Hematopoietic multipotent progenitor cell treated with erythropoietin and hydrocortisone succinate and interleukin-3 and kit ligand, for 4 days (in vitro differentiated cells): ENCODE results near the gene P2RX2.

Experiments used
- DNase-seq: peaks from one replicate; pipeline ENCODE4 v3.0.0-alpha.2; 2015

Gene P2RX2

DNA sequence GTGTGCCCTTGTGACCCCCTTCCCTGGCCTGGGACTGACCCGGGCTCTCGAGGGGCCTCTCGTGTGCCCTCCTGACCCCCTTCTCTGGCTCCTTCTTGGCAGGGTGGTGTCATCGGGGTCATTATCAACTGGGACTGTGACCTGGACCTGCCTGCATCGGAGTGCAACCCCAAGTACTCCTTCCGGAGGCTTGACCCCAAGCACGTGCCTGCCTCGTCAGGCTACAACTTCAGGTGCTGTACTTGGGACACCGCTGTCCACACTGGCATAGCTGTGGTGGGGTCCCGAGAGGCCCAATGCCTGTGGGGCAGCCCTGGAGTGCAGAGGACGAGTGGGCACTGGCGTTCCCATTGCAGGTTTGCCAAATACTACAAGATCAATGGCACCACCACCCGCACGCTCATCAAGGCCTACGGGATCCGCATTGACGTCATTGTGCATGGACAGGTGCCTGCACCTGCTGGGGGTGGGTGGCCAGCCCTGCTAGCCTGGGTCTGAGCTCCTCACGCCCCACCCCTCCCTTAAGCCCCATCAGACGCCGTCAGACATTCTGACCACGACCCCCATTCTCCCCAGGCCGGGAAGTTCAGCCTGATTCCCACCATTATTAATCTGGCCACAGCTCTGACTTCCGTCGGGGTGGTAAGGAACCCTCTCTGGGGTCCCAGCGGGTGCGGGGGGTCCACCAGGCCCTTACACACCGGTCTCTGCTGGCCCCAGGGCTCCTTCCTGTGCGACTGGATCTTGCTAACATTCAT lies 2.5 kb downstream of the P2RX2 start:
- no peak for DNase-seq

DNA sequence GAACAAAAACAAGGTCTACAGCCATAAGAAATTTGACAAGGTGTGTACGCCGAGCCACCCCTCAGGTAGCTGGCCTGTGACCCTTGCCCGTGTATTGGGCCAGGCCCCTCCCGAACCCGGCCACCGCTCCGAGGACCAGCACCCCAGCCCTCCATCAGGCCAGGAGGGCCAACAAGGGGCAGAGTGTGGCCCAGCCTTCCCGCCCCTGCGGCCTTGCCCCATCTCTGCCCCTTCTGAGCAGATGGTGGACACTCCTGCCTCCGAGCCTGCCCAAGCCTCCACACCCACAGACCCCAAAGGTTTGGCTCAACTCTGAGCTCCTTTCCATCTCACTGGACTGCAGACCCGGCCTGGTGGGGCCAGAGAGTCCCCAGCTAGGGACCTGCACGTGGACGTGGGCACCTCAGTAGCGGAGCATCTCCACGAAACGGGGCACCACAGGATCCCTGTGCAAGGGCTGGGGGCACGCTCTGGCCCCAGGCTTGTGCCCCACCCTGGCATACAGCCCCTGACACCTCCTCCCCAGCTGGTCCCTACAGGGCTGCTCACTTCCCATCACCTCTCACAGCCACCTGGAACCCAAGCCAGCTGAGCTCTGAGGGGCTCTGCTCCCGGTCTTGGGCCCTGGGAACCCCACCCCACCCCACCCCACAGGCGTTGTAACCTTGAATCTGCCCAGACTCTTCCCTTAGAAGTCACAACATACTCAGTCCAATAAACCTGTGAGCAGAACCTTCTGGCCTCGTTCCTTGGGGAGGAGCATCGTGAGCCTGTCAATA lies 3.3 kb downstream of the P2RX2 start:
- no peak for DNase-seq

DNA sequence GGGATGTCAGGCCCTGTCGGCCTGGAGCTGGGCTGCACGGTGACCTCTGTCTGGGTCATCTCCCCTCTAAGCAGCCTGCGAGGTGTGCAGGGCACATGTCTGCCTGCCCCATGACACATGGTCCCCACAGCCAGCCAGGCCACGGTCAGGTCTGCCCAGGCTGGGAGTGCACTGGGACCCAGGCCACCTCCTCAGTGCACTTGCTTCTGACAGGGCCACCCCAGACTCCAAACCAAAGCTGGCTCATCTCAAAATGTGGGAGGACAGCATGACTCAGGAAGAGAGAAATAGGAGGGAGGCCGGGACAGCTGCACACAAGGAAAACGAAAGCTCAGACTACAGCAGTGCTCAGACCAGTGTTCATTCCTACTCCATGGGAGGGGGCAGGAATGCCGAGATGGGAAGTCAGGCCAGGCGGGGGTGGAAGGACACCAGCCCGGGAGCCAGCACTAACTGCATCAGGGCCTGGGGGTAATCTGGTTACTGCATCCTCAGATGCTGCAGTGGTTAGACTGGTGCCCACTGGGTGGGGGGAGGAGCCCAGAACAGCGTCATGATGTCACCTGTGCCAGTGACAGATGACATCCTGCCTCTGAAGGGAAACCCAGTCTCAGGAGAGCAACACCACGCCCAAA lies 4.0 kb downstream of the P2RX2 start:
- DNase-seq = no peak

- no peak for DNase-seq
These were observed 4.7 kb downstream of the P2RX2 start for GRCh38 chr12:132623072-132623869.

DNA sequence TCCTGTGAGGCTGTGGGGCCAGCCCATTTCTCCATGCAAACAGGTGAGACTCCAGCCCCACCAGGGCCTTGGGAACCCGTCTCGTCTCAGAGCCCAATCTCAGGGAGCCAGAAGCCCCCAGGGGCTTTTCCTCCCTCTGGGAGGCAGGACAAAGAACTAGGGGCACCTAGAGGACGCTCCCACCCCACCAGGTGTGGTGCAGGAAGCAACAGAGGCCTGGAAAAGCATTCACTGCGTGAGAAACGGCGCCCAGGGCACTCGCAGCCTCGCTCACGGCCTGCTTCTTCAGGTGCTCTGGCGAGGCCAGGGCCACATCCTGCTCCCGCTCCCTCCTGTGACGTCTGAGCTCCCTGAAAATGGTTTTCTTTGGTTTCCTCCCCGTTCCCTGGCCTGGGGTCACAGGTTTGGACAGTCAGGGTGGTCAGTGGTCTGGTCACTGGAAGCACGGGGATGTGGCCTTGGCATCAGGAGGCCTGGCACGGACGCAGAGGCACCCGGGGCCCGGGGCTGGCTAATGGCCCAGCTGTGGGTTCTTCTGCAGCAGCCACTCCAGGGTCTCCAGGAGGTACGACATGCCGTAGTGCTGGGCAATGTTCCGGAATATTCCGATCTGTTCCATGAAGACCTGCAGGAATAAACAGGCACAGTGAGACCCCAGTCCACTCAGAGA lies 5.7 kb downstream of the P2RX2 start:
- no peak for DNase-seq

GRCh38 chr12:132624910-132625630 lies 6.5 kb downstream of the P2RX2 start:
- DNase-seq = no peak

GRCh38 chr12:132625731-132626430 lies 7.3 kb downstream of the P2RX2 start:
- DNase-seq = no peak

GRCh38 chr12:132629330-132629729 lies 10.8 kb downstream of the P2RX2 start:
- no peak for DNase-seq

DNA sequence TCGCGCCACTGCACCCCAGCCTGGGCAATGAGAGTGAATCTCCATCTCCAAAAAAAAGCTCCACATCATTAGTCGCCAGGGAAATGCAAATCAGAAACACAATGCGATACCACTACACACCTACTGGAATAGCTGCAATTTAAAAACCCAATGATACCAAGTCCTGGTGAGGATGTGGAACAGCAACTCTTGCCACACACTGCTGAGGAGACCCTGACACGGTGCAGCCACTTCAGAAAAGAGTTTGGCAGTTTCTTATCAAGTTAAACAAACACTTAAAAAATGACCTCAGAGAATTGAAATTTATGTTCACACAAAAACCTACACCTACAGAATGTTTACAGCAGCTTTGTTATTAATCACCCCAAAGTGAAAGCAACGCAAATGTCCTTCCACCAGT lies 12.1 kb downstream of the P2RX2 start:
- DNase-seq = no peak

- no peak for DNase-seq
These were observed 13.1 kb downstream of the P2RX2 start for GRCh38 chr12:132631666-132632065.

DNA sequence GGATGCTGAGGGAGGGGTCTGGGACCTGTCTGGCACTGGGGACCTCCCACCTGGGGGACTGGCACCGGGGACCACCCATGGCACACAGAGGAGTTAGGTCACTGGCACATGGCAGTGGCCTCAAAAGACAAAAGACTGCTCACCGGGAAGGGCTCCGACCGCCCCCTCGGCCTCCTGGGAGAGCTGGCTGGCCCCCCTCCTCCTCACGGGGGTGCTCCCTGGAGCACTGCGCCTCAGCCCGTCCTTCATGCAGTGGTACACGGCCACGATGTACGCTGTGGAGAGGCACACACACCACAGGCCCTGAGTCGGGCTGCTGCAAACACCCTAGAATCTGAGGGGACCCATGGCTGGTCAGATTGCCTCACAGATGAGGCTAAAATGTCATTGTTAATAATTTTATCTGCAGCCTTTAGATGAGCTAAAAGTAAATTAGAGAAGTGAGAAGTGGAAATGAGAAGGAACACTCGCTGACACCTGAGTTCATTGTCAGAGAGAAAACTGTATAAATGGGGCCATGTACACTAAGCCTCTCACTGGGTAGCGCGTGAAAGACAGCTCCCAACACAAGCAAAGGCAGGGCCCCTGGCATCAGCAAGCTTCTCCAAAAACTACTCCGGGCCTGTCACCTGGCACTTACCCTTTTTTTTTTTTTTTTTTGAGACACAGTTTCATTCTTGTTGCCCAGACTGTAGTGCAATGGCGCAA lies 14.1 kb downstream of the P2RX2 start:
- no peak for DNase-seq

- DNase-seq = no peak
These were observed 14.8 kb downstream of the P2RX2 start for GRCh38 chr12:132633398-132633797.

DNA sequence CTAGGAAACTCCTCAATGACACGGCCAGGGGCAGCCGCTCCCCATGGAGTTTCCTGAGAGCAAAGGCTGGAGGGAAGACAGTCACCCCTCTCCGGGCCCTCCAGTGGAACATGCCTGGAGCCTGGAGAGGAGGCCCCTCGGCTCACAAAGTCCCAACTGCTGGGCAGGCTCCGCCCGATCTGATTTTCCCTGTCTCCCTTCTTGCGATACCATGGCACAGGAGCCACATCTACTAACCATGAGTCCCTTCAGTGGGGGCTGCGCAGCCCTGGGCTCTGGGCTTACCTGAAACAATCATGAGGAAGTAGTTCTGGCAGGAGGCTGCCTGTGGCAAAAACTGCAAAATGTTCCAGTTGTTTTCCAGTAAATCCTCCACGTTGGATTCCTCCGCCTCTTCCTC lies 15.3 kb downstream of the P2RX2 start:
- DNase-seq = no peak

DNA sequence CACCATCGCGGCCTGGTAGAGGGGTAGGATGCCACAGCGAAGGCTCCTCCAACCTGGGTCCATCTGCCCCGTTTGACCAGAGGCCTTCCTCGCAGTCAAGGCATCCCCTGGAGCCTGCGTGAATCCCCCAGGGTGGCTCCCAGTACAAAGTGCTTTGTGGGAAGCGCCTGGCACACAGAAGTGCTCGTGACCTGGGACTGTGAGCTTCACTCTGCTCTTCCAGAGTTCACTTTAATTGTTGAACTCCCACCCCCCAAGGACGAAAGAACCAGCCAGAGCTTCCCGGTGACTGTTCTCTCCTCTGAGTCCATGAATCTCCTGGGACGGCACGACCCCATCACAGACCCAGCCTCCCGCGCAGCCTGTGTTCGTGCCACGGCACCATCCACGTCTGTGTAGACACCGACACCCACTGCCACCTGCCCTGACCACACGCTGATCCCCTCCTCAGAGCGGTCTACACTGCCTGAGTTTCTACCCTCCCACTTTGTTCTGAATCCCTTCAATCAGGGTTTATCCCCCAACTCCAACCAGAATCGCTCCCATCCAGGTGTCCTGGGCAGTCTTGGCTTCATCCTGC lies 15.9 kb downstream of the P2RX2 start:
- DNase-seq = no peak

DNA sequence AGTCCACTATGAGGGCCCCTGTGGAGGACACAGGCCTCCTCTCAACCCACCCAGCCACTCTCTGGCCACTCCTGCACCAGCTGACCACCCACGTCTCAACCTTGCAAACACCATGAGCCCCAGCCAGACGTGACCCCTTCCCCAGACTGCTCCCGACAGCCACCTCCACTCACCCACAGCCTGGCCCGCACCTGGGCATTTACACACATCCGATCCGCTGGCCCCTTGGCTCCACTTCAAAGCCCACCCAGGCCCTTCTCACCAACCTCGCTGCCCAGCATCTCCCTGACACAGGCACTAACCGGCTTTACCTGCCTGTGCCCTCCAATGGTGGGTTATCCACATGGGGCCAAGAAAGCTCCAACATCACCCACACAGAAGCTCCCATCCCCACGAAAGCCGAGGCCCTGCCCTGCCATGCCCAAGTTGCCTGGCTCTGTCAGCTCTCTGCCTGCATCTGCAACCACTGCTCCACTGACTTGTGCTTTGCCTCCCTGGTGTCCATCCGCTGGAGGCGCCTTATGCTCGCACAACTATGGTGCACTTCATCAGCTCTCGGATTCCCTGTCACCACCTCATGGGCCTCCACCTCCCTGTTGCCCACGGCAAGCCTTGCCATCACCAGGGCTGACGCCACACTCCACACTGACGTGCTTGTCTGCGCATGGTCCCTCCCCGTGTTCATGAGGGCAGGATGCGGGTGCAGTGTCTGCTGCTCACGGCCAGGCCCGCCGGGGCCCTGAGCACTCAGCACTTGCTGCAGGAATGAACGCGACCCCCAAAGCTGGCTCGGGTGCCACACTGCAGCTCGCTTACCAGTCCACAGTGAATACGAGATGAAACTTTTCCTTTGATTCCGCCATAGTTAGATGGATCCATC lies 16.7 kb downstream of the P2RX2 start:
- no peak for DNase-seq

DNA sequence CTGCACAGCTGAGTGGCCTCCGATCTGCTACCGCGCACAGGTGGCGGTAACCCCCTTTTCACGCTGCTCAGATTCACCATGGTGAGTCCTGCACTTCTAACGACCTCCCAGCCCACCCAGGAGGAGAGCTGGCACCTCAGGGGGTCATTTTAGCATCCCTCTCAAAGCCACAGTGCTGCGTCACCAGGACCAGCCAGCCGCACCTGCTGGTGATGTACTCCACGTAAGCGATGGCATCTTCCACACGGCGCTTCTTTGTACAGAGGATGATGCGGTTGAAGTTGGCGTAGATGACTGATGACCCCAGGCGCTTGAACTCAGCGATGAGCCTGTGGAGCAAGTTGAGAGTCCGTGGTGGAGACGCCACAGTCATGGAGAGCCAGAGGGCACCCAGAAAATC lies 19.2 kb downstream of the P2RX2 start:
- no peak for DNase-seq

- peak; percentile 71 for DNase-seq
These were observed 20.2 kb downstream of the P2RX2 start for GRCh38 chr12:132638541-132639408.

- peak; percentile 65 for DNase-seq
These were observed 21.5 kb downstream of the P2RX2 start for GRCh38 chr12:132639956-132640520.
